GM23338 (cell line): ENCODE results near the gene ADGRG1. TPM values are rescaled to one million over a fixed set of nuclear protein-coding genes. Genes with fewer than 3 reads are reported as not detected.

ENCODE experiments used
- ATAC-seq: fragments of 200-7000 bp; cut with Tn5 transposase; 3 replicates; pipeline ENCODE4 v1.9.1; 2020
- DNase-seq: peaks from one replicate; pipeline ENCODE4 v3.0.0-alpha.2; 2015; ENCODE audit warnings: low spot score
- H2AFZ ChIP-seq: fragments of 200-600 bp; sonication (generic); 2 replicates; pipeline ENCODE4 v1.8.0; 2016; ENCODE audit warnings: antibody characterized with exemption, mild to moderate bottlenecking, moderate library complexity
- H3F3A ChIP-seq: fragments of 200-600 bp; sonication (generic); replicated peaks from 2 replicates; pipeline ENCODE4 v1.8.0; 2017; ENCODE audit warnings: antibody characterized with exemption, mixed run types, low read depth
- H3K27ac ChIP-seq: fragments of 200-600 bp; sonication (generic); 2 replicates; pipeline ENCODE4 v1.6.1; 2016; ENCODE audit warnings: low read depth
- H3K27me3 ChIP-seq: fragments of 200-600 bp; sonication (generic); 2 replicates; pipeline ENCODE4 v1.8.0; 2016; ENCODE audit warnings: mild to moderate bottlenecking, mixed run types, moderate library complexity; ENCODE audit not compliant: insufficient read depth
- H3K36me3 ChIP-seq: fragments of 200-600 bp; sonication (generic); 2 replicates; pipeline ENCODE4 v1.8.0; 2016; ENCODE audit warnings: mild to moderate bottlenecking; ENCODE audit not compliant: insufficient read depth
- H3K4me1 ChIP-seq: fragments of 200-600 bp; sonication (generic); 2 replicates; pipeline ENCODE4 v1.8.0; 2016; ENCODE audit warnings: mild to moderate bottlenecking, moderate library complexity; ENCODE audit not compliant: insufficient read depth
- H3K4me2 ChIP-seq: fragments of 200-600 bp; sonication (generic); 2 replicates; pipeline ENCODE4 v1.7.1; 2017; ENCODE audit warnings: mixed run types
- H3K4me3 ChIP-seq: fragments of 200-600 bp; sonication (generic); 2 replicates; pipeline ENCODE4 v1.6.1; 2016; ENCODE audit warnings: mixed run types
- H3K79me2 ChIP-seq: fragments of 200-600 bp; sonication (generic); replicated peaks from 2 replicates; pipeline ENCODE4 v1.8.0; 2017; ENCODE audit warnings: mild to moderate bottlenecking; ENCODE audit not compliant: insufficient read depth
- H3K9me2 ChIP-seq: fragments of 200-600 bp; sonication (generic); 2 replicates; pipeline ENCODE4 v1.8.0; 2017; ENCODE audit not compliant: insufficient read depth
- H4K20me1 ChIP-seq: fragments of 200-600 bp; sonication (generic); replicated peaks from 2 replicates; pipeline ENCODE4 v1.8.0; 2017; ENCODE audit warnings: mild to moderate bottlenecking; ENCODE audit not compliant: insufficient read depth
- H3K27ac Mint-ChIP-seq: 2 replicates; pipeline ENCODE4 v1.8.0; 2020; ENCODE audit warnings: inconsistent platforms, mild to moderate bottlenecking, moderate library complexity, mixed read lengths
- H3K27me3 Mint-ChIP-seq: 3 replicates; pipeline ENCODE4 v1.8.0; 2022; ENCODE audit warnings: low read depth, mild to moderate bottlenecking, moderate library complexity, mixed read lengths, inconsistent platforms; ENCODE audit not compliant: insufficient read depth, poor library complexity
- H3K36me3 Mint-ChIP-seq: 3 replicates; pipeline ENCODE4 v1.8.0; 2021; ENCODE audit warnings: low read depth, mild to moderate bottlenecking, inconsistent platforms, moderate library complexity, mixed read lengths
- H3K4me1 Mint-ChIP-seq: 3 replicates; pipeline ENCODE4 v1.8.0; 2020; ENCODE audit warnings: mild to moderate bottlenecking, inconsistent platforms, mixed read lengths
- H3K4me3 Mint-ChIP-seq: 3 replicates; pipeline ENCODE4 v1.8.0; 2021; ENCODE audit warnings: moderate library complexity, mild to moderate bottlenecking, inconsistent platforms, mixed read lengths
- H3K9me3 Mint-ChIP-seq: 3 replicates; pipeline ENCODE4 v1.8.0; 2020; ENCODE audit warnings: moderate library complexity, mild to moderate bottlenecking, inconsistent platforms, mixed read lengths
- CREB1 ChIP-seq: fragments of 250-450 bp; sonication (Bioruptor Pico); IDR thresholded peaks from 2 replicates; pipeline ENCODE4 v1.5.0; 2020; ENCODE audit warnings: low read depth, mild to moderate bottlenecking, moderate library complexity
- ETS1 ChIP-seq: IDR thresholded peaks from 2 replicates; pipeline ENCODE4 v1.6.1; 2016; ENCODE audit warnings: antibody characterized with exemption
- NANOG ChIP-seq: IDR thresholded peaks from 2 replicates; pipeline ENCODE4 v1.6.1; 2016; ENCODE audit warnings: antibody characterized with exemption, borderline replicate concordance
- POLR2AphosphoS5 ChIP-seq: IDR thresholded peaks from 2 replicates; pipeline ENCODE4 v1.6.1; 2016; ENCODE audit warnings: antibody characterized with exemption, low read depth
- REST ChIP-seq: IDR thresholded peaks from one replicate; pipeline ENCODE4 v1.6.1; 2018; ENCODE audit warnings: antibody characterized with exemption; ENCODE audit not compliant: unreplicated experiment
- ZNF331 ChIP-seq: fragments of 250-450 bp; sonication (Bioruptor Pico); IDR thresholded peaks from 2 replicates; pipeline ENCODE4 v1.5.0; 2020; ENCODE audit warnings: low read depth, mild to moderate bottlenecking, moderate library complexity
- ZNF462 ChIP-seq: fragments of 250-450 bp; sonication (Bioruptor Pico); IDR thresholded peaks from 2 replicates; pipeline ENCODE4 v1.5.0; 2020; ENCODE audit warnings: mild to moderate bottlenecking, moderate library complexity
- polyA plus RNA-seq: library from polyadenylated mRNA; unstranded; fragments of >200 nt; fragmentation: Nextera tagmentation; extraction: Ambion mirVana; gene quantifications from 2 replicates; pipeline ENCODE4 v1.2.1, GENCODE V29; 2016
- total RNA-seq: library from RNA; depleted of rRNA; stranded (reverse); fragments of >200 nt; shearing (Covaris generic); gene quantifications from 2 replicates; pipeline ENCODE4 v1.2.3, GENCODE V29; 2014
- TF ChIP-seq, protein P1 (sequence below), 2 experiments: fragments of 200-600 bp in 1 of 2; sonication (generic) in 1 of 2; conservative IDR thresholded peaks; 2 replicates each; pipeline versions ENCODE4 v1.5.1 to v1.6.1; 2016 to 2017; ENCODE audit warnings: antibody characterized with exemption in 2 of 2, low read depth in 2 of 2, mild to moderate bottlenecking in 2 of 2, moderate library complexity in 1 of 2

The ADGRG1 gene
- total and polyA plus RNA-seq, 2 experiments from 2014 or later = 0.14 to 0.47 TPM

GRCh38 chr16:57699899-57700298 is 71.5 kb downstream of the ADGRG1 start:
- H3K27me3 ChIP-seq = no peaks in the 10 kb centered on the region
- H3K27me3 Mint-ChIP-seq = peaks cover 2% of the 10 kb centered on the region
- H3K9me3 Mint-ChIP-seq = no peaks in the 10 kb centered on the region; the same call in 2 of the 3 replicates
- H3K36me3 ChIP-seq = no peaks in the 10 kb centered on the region
- no peaks in the 10 kb centered on the region for H4K20me1 ChIP-seq
- no peak overlapping the region for H2AFZ ChIP-seq
- ATAC-seq (no peak), DNase-seq (no peak)
- no peaks in the 10 kb centered on the region for H3K36me3 Mint-ChIP-seq
- no peaks in the 10 kb centered on the region for H3K4me1 ChIP-seq
- H3K79me2 ChIP-seq = no peaks in the 10 kb centered on the region
- H3K4me2 ChIP-seq = no peak overlapping the region
- no peak overlapping the region for H3K27ac Mint-ChIP-seq
- TF ChIP-seq REST (no peak), CREB1 (CRISPR knock-in tag) (no peak), ETS1 (no peak)
- H3F3A ChIP-seq = no peaks in the 10 kb centered on the region
- no peaks in the 10 kb centered on the region for H3K9me2 ChIP-seq
- H3K4me3 ChIP-seq = no peak overlapping the region
- H3K4me1 Mint-ChIP-seq = peaks cover 5% of the 10 kb centered on the region; the same call in 2 of the 3 replicates
- H3K27ac ChIP-seq = no peak overlapping the region
- H3K4me3 Mint-ChIP-seq = no peak overlapping the region

DNA sequence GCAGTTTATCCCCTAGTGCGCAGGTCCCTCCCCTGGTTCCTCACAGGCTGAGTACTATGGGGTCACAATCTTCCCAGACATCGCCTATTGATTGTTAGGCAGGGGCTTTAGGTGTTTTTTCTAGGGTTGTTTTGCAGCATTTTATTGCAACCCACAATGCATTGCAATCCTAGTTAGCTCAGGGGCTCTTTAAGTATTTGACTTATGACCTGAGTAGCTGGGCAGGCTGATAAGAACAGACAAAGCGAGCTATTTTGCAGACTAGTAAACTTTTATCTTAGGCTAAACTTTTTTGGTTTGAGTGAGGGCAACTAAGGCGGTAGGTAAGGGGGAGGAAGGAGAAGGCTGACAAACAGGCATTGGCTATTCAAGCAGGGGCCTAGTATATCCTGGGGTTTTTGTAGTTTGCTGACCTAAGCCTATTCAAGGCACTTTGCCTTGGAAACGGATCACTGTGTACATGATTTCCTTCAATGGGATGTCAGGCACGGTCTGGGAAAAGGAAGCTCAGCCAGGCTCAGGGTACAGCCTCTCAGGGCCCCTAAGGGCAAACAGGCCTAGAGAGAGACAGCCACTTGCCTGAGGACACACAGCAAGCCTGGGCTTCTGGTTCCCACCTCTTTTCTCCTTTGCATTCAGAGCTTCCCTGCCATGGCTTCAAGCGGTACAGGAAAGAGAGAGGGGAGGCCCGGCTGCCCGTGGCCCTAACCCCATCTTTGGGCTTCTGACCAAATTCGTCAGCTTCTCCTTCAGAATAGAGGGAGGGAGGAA is 72.5 kb downstream of the ADGRG1 start:
- Histone ChIP-seq H3F3A (no peaks in the 10 kb centered on the region), H3K27ac (no peak overlapping the region), H3K36me3 (no peaks in the 10 kb centered on the region), H3K27me3 (no peaks in the 10 kb centered on the region), H3K79me2 (no peaks in the 10 kb centered on the region), H2AFZ (no peak overlapping the region), H3K4me3 (no peak overlapping the region), H3K4me2 (no peak overlapping the region), H3K9me2 (no peaks in the 10 kb centered on the region), H4K20me1 (no peaks in the 10 kb centered on the region), H3K4me1 (no peaks in the 10 kb centered on the region)
- no peak for ATAC-seq
- Mint-ChIP-seq H3K4me1 (peaks cover 5% of the 10 kb centered on the region; the same call in 2 of the 3 replicates), H3K27ac (no peak overlapping the region), H3K36me3 (no peaks in the 10 kb centered on the region), H3K4me3 (no peak overlapping the region), H3K27me3 (peaks cover 2% of the 10 kb centered on the region), H3K9me3 (no peaks in the 10 kb centered on the region; the same call in 2 of the 3 replicates)
- no peak for DNase-seq
- TF ChIP-seq CREB1 (CRISPR knock-in tag) (no peak), ZNF462 (CRISPR knock-in tag) (no peak), ZNF331 (CRISPR knock-in tag) (no peak), NANOG (no peak), POLR2AphosphoS5 (no peak)
- TF ChIP-seq, protein P1, sequence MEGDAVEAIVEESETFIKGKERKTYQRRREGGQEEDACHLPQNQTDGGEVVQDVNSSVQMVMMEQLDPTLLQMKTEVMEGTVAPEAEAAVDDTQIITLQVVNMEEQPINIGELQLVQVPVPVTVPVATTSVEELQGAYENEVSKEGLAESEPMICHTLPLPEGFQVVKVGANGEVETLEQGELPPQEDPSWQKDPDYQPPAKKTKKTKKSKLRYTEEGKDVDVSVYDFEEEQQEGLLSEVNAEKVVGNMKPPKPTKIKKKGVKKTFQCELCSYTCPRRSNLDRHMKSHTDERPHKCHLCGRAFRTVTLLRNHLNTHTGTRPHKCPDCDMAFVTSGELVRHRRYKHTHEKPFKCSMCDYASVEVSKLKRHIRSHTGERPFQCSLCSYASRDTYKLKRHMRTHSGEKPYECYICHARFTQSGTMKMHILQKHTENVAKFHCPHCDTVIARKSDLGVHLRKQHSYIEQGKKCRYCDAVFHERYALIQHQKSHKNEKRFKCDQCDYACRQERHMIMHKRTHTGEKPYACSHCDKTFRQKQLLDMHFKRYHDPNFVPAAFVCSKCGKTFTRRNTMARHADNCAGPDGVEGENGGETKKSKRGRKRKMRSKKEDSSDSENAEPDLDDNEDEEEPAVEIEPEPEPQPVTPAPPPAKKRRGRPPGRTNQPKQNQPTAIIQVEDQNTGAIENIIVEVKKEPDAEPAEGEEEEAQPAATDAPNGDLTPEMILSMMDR (conservative IDR thresholded peaks at IDR 0.05; ENCODE audit: low read depth in 2 of 2) = no peak
